Body of pancreas (tissue), 4 donors: ENCODE data around the gene IL5RA.

ENCODE experiments used
- CTCF ChIP-seq, 7 experiments: fragments of 450-650 bp in 4 of 7; fragments of 200-600 bp in 3 of 7; sonication (generic) in 3 of 7; IDR thresholded peaks; one replicate each; pipeline ENCODE4 v1.5.1; 2016 to 2019; ENCODE audit warnings: antibody characterized with exemption in 7 of 7
- POLR2A ChIP-seq, 3 donors: fragments of 450-650 bp; IDR thresholded peaks; one replicate each; pipeline ENCODE4 v1.6.1; 2016; ENCODE audit warnings: antibody characterized with exemption in 3 of 3, mild to moderate bottlenecking in 2 of 3

GRCh38 chr3:3105246-3105645, 4.9 kb downstream of the IL5RA start:
- TF ChIP-seq POLR2A (IDR thresholded peaks at IDR 0.05), result no peak
- TF ChIP-seq CTCF (IDR thresholded peaks at IDR 0.05), result no peak
